Transverse colon (tissue), 4 donors: Measurements from ENCODE around the gene NCBP3.

Source experiments
- EP300 ChIP-seq: sonication (generic); formaldehyde crosslinking; IDR thresholded peaks from one replicate; pipeline ENCODE4 v1.6.1; 2017; ENCODE audit warnings: antibody characterized with exemption, low read depth
- POLR2A ChIP-seq: fragments of 450-650 bp; IDR thresholded peaks from one replicate; pipeline ENCODE4 v1.6.1; 2016; ENCODE audit warnings: antibody characterized with exemption, mild to moderate bottlenecking, moderate library complexity
- POLR2AphosphoS5 ChIP-seq, 3 donors: sonication (generic); formaldehyde crosslinking; IDR thresholded peaks; one replicate each; pipeline ENCODE4 v1.6.1; 2016; ENCODE audit warnings: antibody characterized with exemption in 3 of 3
- TF ChIP-seq, protein P1 (sequence below), 5 experiments: fragments of 200-600 bp in 3 of 5; fragments of 450-650 bp in 2 of 5; sonication (generic) in 3 of 5; IDR thresholded peaks; 1 replicate in 2 of 5; 2 replicates in 3 of 5; pipeline ENCODE4 v1.5.1; 2016 to 2017; ENCODE audit warnings: antibody characterized with exemption in 5 of 5, inconsistent platforms in 3 of 5, mild to moderate bottlenecking in 2 of 5, moderate library complexity in 1 of 5

DNA sequence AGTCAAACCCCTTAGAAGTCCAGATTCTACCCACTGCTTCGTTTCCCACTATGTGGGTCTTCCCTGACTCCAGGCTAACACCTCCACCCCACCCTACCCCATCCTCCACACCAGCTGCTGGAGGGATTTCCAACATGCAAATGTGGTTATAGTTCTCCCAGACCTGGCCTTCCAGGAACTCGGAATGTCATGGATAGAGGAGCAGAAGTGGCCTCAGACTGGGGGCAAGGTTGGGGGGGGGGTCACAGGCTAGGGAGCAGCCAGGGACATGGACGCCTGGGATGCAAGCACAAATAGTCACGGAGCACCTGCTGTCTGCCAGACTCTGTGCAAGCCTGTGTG, 44.8 kb upstream of the NCBP3 start:
- TF ChIP-seq, protein P1, sequence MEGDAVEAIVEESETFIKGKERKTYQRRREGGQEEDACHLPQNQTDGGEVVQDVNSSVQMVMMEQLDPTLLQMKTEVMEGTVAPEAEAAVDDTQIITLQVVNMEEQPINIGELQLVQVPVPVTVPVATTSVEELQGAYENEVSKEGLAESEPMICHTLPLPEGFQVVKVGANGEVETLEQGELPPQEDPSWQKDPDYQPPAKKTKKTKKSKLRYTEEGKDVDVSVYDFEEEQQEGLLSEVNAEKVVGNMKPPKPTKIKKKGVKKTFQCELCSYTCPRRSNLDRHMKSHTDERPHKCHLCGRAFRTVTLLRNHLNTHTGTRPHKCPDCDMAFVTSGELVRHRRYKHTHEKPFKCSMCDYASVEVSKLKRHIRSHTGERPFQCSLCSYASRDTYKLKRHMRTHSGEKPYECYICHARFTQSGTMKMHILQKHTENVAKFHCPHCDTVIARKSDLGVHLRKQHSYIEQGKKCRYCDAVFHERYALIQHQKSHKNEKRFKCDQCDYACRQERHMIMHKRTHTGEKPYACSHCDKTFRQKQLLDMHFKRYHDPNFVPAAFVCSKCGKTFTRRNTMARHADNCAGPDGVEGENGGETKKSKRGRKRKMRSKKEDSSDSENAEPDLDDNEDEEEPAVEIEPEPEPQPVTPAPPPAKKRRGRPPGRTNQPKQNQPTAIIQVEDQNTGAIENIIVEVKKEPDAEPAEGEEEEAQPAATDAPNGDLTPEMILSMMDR (IDR thresholded peaks at IDR 0.05): no peak
- TF ChIP-seq POLR2A (no peak), EP300 (no peak), POLR2AphosphoS5 (IDR thresholded peaks at IDR 0.05) (no peak)
